ENCODE results near the gene HSP90AA1.
"Not testable (repeated sequence)": the region's sequence is repeated elsewhere in the genome, so short reads cannot be mapped to it uniquely, and the experiment has no call there.

Gene HSP90AA1

GRCh38 chr14:102066041-102066451, 20.8 kb downstream of the HSP90AA1 start:
- no peak for DNase-seq (ENCODE audit: low read depth in 2 of 2)

- not testable (repeated sequence) for DNase-seq (ENCODE audit: low read depth in 2 of 2)
Observed at GRCh38 chr14:102064590-102064989, 22.3 kb downstream of the HSP90AA1 start.

GRCh38 chr14:102063808-102064429, 22.9 kb downstream of the HSP90AA1 start:
- no peak for DNase-seq (ENCODE audit: low read depth in 2 of 2)

GRCh38 chr14:102063109-102063807, 23.6 kb downstream of the HSP90AA1 start:
- peak; percentile 77 to 78 for DNase-seq (ENCODE audit: low read depth in 2 of 2)

GRCh38 chr14:102058961-102059360, 27.9 kb downstream of the HSP90AA1 start:
- no peak for DNase-seq (ENCODE audit: low read depth in 2 of 2)

- DNase-seq (ENCODE audit: low read depth in 2 of 2) = no peak
Observed at GRCh38 chr14:102058146-102058545, 28.7 kb downstream of the HSP90AA1 start.

- no peak for DNase-seq (ENCODE audit: low read depth in 2 of 2)
Observed at GRCh38 chr14:102057480-102058114, 29.2 kb downstream of the HSP90AA1 start.

GRCh38 chr14:102056694-102057442, 30.0 kb downstream of the HSP90AA1 start:
- DNase-seq (ENCODE audit: low read depth in 2 of 2) = no peak

- DNase-seq (ENCODE audit: low read depth in 2 of 2) = peak; percentile 34 to 45
Observed at GRCh38 chr14:102055181-102055901, 31.5 kb downstream of the HSP90AA1 start.

GRCh38 chr14:102052522-102052921, 34.3 kb downstream of the HSP90AA1 start:
- DNase-seq (ENCODE audit: low read depth in 2 of 2) = no peak

GRCh38 chr14:102050625-102051024, 36.2 kb downstream of the HSP90AA1 start:
- DNase-seq (ENCODE audit: low read depth in 2 of 2) = peak; percentile 42 to 44

- DNase-seq (ENCODE audit: low read depth in 2 of 2) = no peak
Observed at GRCh38 chr14:102050026-102050405, 36.8 kb downstream of the HSP90AA1 start.

- no peak for DNase-seq (ENCODE audit: low read depth in 2 of 2)
Observed at GRCh38 chr14:102049258-102050025, 37.4 kb downstream of the HSP90AA1 start.

- no peak for DNase-seq (ENCODE audit: low read depth in 2 of 2)
Observed at GRCh38 chr14:102047808-102048540, 38.9 kb downstream of the HSP90AA1 start.

- DNase-seq (ENCODE audit: low read depth in 2 of 2) = no peak
Observed at GRCh38 chr14:102046337-102047278, 40.2 kb downstream of the HSP90AA1 start.

GRCh38 chr14:102044566-102044965, 42.3 kb downstream of the HSP90AA1 start:
- no peak for DNase-seq (ENCODE audit: low read depth in 2 of 2)

- no peak for DNase-seq (ENCODE audit: low read depth in 2 of 2)
Observed at GRCh38 chr14:102043251-102044025, 43.4 kb downstream of the HSP90AA1 start.

- no peak for DNase-seq (ENCODE audit: low read depth in 2 of 2)
Observed at GRCh38 chr14:102042699-102043098, 44.1 kb downstream of the HSP90AA1 start.
